Esophagus mucosa (tissue), 1 donor: Measurements from ENCODE around the gene CAB39L. TPM values are rescaled to one million over a fixed set of nuclear protein-coding genes. Genes with fewer than 3 reads are reported as not detected.
"Not testable (repeated sequence)": the region's sequence is repeated elsewhere in the genome, so short reads cannot be mapped to it uniquely, and the experiment has no call there.

Experiments used
- ATAC-seq: fragments of 200-7000 bp; cut with Tn5 transposase; one replicate; pipeline ENCODE4 v1.9.1; 2020
- total RNA-seq: library from RNA; stranded (reverse); gene quantifications from one replicate; pipeline ENCODE4 v1.2.4, GENCODE V29; 2023
- donor health status: DM: yes; HTN: yes; CAD: no.

Gene CAB39L
- total RNA-seq, 1 donor from 2014 or later, result 11.8 TPM

DNA sequence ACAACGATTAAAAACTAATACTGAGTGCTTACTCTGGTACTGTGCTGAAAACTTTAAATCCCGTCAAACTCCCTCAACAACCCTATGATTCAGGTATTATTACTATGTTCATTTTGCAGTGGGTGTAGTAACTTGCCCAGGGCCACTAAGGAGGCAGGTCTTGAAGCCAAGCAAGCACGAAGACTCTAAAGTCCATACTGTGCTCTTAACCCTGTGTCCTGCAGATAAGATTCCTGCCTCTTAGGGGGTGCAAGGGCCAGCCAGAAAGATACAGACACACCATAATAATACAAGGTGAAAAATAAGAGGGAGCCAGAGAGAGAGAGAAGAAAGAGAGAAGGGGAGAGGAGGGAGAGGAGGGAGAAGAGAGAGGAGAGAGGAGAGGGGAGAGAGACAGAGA is 100.6 kb downstream of the CAB39L start:
- ATAC-seq, result peak; percentile 81

DNA sequence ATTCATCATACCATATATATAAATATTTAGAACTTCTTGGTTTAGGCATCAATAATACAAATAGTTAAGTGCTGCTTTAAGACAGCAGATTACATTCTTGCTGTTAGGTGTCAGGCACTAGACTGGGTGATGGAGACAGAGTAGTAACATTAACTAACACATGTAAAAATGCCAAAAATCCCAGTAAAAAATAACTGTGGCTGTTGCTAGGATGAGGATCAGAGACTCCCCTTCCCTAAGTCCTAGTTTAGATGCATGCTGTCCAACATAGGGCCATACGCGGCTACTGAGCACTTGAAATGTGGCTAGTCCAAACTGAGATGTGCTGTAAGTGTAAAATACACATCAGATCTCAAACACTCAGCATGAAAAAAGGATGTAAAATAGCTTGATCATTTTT is 101.4 kb downstream of the CAB39L start:
- no peak for ATAC-seq

DNA sequence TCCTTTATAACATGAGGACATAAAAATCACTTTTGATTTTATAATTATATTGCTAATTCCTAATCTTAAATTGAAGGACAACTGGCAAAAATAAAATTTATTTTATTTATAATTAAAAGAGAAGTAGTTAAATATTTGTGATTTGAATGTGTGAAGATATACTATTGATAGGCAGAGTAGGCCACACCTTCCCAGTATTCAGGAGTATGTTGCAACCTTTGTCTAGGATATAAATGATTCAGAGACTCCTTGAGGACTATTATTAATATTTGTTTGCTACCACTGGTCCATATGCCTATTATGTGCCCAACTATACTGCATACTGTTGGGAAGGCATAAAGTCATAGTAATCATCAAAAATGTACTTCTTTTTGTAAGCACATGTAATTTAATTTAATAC is 101.9 kb downstream of the CAB39L start:
- ATAC-seq, result peak; percentile 38

DNA sequence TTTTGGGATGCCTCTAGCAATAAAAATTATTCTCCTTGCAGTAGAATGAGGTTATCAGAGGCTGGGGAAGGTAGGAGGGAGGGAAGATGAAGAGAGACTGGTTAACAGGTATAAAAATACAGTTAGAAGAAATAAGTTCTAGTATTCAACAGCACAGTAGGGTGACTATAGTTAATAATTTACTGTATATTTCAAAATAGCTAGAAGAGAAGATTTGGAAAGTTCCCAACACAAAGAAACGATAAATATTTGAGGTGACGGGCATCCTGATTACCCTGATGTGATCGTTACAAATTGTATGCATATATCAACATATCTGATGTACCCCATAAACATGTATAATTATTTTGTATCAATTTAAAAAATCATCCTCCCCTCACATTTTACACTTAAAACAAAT is 102.3 kb downstream of the CAB39L start:
- ATAC-seq, result no peak

DNA sequence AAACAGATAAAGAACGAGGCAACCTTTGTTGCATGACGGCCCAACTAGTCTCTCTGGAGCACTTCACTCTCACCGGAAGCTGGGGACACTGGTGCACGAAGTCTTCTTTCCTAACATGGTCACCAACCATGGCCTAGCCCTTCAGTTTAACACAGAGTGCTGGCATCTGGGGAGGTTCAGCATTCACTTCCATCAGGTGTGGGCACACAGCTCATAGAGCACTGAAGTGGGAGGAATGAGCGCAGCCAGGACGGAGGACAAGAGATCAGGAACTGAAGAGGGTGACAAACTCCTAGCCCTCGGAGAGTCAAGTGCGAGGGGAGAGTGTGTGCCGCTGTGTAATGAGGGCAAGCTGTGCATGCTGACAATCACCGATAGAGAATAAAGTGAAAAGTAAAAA is 103.7 kb downstream of the CAB39L start:
- no peak for ATAC-seq

DNA sequence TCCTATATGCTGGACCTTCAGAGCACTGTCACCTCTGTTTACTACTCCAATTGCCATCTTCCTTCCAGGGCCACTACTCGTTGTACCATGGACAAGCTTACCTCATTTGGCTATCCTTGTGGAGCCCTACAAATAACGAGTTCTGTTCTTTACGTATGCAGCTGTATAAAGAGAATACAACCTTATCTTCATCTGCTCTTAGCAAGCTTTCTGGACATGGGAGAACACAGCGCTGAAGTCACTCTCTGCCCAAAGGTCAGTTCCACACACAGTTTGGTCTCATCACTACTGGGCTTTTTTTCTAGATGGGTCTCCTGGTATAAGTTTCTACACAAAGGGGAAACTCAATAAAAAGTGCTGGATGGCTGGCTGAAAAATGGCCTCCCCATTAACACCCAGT is 107.2 kb downstream of the CAB39L start:
- ATAC-seq, result no peak

DNA sequence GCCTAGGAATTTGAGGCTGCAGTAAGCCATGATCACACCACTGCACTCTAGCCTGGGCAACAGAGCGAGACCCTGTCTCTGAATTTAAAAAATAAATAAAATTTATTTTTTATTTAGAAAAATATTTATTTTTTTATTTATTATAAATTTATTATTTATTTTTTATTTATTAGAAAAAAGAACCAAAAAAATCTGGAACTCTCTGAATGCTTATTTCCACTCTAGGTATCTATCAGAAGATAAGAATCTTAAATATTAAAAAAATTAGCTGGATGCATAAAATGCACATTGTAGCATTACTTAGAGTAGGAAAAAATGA is 113.4 kb downstream of the CAB39L start:
- ATAC-seq, result no peak

DNA sequence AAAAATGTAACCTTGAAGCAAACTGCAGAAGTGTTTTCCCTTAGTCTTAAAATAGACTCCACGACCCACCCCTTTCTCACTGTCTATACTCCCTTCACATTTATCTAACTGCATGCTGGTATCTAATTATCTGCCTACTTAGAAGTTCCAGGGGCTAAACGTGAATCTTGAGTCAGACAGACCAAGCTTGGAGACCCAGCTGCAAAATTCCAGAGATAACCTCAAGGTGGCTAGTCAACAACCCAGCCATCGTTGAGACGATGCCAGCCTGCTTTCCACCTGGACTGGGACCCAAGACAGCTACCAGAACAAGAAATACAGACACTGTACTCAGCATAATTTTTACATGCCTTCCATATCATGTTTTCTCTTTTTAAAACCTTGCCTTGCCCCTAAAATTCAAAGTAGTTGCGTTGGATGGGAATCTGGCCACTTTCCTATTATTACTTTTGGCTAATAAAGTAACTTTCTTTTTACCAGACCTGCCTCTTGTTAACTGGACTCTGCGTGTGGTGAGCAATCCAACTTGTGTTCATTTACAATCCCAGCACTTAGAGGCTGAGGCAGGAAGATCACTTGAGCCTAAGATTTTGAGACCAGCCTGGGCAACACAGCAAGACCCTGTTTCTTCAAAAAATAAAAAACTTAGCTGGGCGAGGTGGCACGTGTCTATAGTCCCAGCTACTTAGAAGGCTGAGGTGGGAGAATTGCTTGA is 113.9 kb downstream of the CAB39L start:
- no peak for ATAC-seq

DNA sequence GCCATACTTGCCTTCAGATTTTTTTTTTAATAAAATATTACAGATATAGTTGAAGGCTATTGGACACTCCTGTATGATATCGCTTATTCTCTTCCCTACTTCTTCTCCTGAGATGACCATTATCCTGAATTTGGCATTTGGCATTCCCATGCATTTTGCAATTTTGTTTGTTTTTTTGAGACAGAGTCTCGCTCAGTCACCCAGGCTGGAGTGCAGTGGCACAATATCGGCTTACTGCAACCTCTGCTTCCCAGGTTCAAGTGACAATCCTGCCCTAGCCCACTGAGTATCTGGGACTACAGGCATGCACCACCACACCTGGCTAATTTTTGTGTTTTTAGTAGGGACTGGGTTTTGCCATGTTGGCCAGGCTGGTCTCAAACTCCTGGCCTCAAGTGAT is 116.7 kb downstream of the CAB39L start:
- not testable (repeated sequence) for ATAC-seq

DNA sequence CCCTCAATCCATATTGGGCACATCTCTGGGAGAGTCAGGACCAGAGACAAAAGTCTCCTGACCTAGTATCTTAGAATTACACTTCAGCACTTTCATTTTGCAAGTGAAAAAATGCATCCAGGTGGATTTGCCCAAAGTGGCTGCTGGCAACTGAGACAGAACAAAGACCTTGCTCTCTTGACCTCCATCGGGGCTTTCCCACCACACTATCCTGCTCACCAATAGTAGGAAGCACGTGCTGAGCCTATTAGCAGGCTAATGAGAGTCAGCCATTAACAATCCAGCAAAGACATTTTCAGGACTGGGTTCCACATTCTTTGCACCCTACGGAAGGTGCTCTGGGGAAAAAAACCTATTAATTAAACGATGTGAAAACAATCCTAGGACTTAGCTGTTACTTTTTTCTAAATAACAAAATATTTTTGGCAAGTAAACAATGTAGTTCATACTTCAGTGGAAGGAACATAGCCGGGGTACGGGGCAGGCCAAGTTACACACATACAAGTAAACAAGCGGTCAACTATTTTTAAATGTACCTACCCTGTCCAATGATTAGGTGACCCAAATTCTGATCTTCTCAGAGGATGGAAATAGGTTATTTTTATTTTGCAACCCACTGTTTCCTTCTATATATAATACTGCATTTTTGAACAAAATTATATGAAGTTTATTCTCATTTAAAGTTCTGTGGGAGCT is 117.5 kb downstream of the CAB39L start:
- ATAC-seq, result no peak

DNA sequence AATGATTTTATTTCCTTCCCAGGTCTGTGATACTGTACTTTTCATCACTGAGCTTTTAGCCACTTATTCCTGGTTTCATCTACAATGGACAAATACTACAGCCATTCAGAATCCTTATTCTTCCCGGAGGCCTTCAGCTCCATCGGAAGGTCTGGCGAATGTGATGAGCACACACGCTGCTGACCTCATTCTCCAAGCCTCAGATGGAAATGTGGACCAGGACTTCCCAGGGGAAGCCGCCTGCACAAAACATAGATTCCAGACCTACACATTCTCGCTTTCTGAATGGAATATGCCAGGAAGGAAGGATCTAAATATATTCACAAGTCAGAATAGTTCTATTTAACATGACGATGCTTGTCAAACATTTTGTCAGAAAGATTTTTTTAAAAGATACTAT is 120.5 kb downstream of the CAB39L start:
- no peak for ATAC-seq

DNA sequence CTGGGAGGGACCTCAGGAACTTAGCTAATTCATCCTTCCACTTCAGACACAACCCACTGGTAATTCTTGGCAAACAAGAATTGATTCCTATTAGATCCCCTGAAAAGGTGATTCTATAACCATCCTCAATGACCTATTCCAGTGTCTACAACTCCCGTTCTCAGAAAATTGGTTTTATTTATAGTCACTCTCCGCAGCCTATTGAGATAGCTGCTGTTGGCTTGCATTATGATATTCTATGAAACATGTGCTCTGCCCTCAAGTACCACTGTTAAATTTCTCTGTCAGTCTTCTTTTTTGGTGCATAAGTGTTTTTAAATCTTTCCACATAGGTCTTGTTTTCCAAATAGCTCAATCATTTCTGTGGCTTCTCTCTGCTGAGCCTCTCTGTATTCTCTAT is 121.2 kb downstream of the CAB39L start:
- ATAC-seq, result no peak

DNA sequence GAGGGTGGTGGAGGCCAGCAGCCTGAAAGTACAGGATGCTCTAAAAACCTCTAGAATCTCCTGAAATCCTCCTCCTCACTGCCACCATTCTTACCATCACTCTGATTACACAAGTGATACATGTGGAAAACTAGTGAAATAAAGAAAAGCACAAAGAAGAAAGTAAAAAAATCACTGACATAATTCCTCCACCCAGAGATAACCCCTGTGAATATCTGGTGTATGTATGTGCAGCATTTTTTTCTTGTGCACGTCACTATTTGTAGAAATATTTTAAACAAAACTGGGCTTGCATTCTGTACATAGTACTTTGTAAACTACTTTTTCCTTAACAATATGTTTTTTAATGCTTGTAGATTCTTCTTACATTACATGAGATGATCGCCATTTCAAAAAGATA is 122.9 kb downstream of the CAB39L start:
- no peak for ATAC-seq

DNA sequence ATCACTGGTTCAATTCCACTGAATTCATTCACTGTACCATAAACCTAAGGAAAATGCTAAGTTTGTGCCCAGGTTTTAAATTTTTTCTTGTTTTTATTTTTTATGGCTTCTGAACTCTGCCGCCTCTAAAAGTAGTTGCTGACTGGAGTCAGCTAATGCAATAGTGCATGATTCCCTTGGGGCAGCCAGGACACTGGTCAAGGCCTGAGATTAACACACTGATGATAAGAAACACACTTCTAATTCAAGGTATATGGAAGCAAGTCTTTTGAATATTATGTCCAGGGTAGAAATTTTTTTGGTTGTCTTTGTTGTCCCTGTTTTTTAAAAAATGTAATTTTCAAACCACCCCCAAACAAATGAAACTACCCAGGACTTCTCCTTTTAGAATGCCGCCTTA is 123.9 kb downstream of the CAB39L start:
- no peak for ATAC-seq

DNA sequence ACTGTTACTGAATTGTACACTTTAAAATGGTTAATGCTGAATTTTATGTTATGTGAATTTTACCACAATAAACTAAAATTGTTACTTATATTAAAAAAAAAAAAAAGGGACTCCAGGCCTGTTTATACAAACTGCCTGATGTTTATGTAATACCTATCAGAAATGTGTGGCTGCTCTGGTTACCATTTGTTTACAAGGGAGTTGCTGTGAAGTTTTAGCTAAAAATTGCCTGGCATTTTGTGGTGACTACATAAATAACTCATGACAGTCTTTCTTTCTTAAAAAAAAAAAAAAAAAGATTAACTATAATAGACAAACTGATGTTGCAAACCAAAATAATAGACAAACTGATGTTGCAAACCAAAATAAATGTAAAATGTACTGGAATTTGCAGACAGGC is 124.3 kb downstream of the CAB39L start:
- no peak for ATAC-seq

DNA sequence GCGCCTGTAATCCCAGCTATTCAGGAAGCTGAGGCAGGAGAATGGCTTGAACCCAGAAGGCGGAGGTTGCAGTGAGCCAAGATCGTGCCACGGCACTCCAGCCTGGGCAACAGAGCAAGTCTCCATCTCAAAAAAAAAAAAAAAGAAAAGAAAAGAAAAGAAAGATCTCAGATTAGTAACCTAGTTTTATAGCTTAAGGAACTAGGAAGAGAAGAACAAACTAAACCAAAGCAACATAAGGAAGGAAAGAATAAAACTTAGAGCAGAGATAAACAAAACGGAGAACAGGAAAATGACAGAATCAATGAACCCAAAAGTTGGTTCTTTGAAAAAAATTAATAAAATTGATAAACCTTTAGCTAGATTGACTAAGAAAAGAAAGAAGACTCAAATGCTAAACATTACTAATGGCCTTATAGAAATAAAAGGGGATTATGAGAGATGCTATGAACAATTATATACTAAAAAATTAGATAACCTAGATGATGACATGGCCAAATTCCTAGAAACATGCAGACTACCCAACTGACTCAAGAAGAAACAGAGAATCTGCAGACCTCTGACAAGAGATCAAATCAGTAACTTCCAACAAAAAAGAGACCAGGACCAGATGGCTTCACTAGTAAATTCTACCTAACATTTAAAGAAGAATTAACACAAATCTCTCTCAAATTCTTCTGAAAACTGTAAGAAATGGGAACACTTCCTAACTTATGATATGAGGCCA is 127.9 kb downstream of the CAB39L start:
- ATAC-seq, result no peak

DNA sequence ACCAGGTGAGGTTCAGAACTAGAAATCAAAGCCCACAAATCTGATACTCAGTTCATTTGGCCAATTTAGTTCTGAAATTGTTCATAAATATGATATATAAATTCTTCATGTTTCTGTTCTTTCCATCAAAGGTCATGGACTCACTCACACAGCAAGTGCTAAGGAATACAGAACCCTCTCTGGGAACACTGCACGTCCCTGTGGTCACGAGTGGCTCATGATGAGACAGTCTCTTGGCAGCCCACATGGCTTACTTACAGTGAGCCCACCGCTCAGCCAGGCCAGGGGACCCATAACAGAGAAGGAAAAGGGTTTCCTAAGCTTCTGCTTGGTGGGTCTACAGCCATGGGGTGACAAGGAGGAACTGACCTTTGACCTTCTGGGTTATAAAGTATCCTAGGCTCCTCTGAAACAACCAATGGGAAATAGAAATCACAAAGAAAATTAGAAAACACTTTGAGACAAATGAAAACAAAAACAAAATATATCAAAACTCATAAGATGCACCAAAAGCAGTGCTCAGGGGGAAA is 128.8 kb downstream of the CAB39L start:
- no peak for ATAC-seq

DNA sequence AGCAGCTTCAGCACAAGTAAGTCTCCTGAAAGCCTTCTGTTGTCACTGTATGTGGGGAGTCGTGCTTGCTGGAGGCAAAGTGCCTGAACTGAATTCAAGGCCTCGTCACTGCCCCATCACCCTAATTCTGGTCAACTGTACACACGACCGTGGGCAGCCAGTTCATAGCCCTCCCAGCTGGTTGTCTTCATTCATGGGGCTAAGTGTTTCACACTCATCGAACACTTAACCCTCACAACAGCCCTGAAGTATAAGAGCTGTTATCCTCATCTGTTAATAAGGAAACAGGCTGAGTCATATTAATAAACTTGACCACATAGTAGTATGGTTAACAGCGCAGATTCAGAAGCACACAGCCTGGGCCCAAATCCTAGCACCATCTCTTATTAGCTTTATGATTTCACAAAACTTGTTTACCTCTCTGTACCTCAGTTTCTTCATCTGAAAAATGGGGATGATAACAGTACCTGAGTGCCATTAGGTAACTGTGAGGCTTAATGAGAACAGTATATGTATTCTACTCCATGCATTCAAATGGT is 129.5 kb downstream of the CAB39L start:
- no peak for ATAC-seq

DNA sequence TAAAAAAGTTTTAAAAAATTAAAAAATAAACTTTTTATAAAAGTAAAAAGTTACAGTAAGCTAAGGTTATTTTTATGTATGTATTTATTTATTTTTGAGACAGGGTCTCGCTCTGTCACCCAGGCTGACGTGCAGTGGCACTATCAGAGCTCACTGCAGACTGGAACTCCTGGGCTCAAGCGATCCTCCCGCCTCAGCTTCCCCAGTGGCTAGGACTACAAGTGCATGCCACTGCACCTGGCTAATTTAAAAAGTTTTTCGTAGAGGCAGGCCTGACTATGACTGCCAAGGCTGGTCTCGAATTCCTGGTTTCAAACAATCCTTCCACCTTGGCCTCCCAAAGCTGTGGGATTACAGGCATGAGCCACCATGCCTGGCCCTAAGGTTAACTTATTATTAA is 132.0 kb downstream of the CAB39L start:
- ATAC-seq, result no peak

DNA sequence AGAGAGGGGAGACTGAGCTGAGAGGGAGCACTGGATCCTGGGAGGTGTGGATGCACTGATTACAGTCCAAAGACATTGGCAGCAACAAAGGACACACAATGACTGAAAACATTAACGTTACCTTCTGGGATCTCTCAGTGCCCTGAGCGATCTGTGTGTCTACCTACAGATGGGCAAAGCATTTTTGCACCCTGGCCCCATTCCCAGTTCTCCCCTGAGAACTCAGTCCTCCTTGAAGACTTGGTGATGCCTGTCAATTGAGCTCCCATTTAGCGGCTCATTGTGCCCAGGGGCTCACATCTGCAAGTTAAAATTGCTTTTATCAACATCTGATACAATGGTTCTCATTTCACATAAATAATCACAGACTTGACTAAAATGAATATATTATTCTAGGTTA is 133.6 kb downstream of the CAB39L start:
- ATAC-seq, result no peak

DNA sequence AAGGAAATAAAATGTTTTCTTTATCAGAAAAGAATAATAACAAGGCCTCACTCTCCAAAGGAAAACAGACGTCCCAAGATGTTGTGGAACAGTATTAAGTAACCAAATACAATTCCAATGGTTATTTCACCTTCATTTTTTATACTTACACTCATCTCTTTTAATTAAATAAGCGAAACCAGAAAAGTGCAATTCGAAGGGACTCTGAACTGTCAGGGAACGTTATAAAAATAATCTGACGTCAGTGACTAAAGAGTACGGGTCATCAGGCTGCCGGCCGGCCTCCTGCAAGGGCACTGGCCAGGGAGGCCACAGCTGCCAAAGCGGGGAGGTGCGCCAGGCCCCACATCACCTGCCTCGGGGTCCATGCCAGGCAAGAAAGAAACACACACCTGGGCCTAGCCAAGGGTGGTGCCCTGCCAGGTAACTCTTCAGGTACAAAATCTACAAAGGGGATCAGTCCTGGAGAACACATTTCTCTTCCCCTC is 134.9 kb downstream of the CAB39L start:
- no peak for ATAC-seq

DNA sequence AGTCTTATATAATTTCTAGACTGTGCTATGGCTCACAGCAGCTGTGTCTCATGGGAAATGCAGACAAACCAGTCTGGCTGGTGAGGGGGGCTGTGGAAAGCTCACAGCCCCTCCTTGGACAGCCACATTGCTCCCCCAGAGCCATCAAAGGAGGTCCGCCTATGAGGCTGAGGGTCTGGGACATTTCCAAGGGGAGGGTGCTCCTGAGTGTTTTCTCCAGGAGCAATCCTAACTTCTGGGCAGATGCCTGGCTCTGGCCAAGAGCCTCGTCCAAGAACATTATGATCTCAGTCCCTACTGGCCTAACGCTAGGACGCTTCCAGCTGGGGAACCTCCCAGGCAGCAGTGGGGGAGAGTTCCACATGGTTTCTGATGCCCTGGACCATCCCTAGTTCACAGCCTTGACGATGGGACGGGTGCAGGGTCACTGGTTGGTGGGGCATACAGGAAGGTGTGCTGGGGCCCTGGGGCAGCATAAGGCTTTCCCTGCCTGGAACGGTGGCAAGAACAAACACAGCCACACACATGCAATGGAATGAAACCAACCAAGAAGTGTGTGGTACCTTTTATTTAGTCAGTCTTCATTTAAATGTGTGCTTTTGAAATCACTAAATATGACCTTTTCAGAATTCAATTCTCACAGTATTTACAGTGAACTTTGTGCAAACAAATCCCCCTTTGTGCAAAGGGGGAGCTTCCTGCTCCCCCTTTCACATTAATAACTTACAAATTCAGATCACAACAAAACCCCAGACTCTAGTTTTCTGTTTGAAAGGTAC is 135.6 kb downstream of the CAB39L start:
- peak; percentile 30 for ATAC-seq

DNA sequence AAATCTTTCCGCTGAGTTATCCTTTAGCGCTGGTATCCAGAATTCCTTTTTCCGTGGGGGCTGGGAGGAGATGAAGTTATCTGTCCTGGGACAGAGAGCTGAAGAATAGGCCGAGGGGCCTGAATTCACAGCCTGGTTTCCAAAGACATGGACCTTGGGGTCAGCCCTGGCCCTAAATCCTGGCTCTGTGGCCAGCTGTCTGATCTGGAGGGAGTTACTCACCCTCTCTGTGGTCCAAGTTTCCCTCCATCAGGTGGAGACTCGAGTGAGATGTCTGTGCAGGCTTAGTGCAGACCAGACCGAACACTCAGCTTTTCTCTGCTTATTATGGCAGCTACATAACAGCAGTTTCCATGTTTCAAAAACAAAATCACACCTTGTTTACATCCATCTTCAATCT is 136.5 kb downstream of the CAB39L start:
- ATAC-seq, result no peak
